SU-DHL-6 (cell line): ENCODE data around the gene TKFC.

Experiments used
- CTCF ChIP-seq: fragments of 200-600 bp; sonication (generic); IDR thresholded peaks from one replicate; pipeline ENCODE4 v1.5.1; 2017; ENCODE audit warnings: antibody characterized with exemption, mild to moderate bottlenecking, low read length, moderate library complexity; ENCODE audit not compliant: insufficient read depth, poor library complexity, severe bottlenecking
- EZH2phosphoT487 ChIP-seq: fragments of 200-600 bp; sonication (generic), shearing (Covaris generic); conservative IDR thresholded peaks from 2 replicates; pipeline ENCODE4 v1.6.1; 2018; ENCODE audit warnings: mild to moderate bottlenecking, antibody characterized with exemption, low read length, moderate library complexity, mixed read lengths

GRCh38 chr11:61357894-61358239, 24.8 kb downstream of the TKFC start:
- TF ChIP-seq CTCF (no peak), EZH2phosphoT487 (no peak)
